HFF-Myc (cell line): ENCODE measurements around the gene ARMC12.
"Not testable (repeated sequence)": the region's sequence is repeated elsewhere in the genome, so short reads cannot be mapped to it uniquely, and the experiment has no call there.

Experiments
- DNase-seq: peaks from one replicate; pipeline ENCODE4 v3.0.0-alpha.2; 2011; ENCODE audit warnings: low read depth; ENCODE audit errors: extremely low read depth
- H3K4me3 ChIP-seq: replicated peaks from 2 replicates; pipeline ENCODE4 v1.5.1; 2011; ENCODE audit warnings: low read depth, mild to moderate bottlenecking, control low read depth, low read length
- CTCF ChIP-seq: IDR thresholded peaks from 2 replicates; pipeline ENCODE4 v1.5.1; 2012; ENCODE audit warnings: mild to moderate bottlenecking, low read depth, low read length, control low read depth; ENCODE audit errors: missing control alignments

The ARMC12 gene

GRCh38 chr6:35694462-35694861 lies 42.4 kb upstream of the ARMC12 start:
- no peak overlapping the region for H3K4me3 ChIP-seq
- no peak for DNase-seq
- no peak for TF ChIP-seq CTCF

- H3K4me3 ChIP-seq, DNase-seq: not testable (repeated sequence)
Observed at GRCh38 chr6:35698430-35698829, 38.4 kb upstream of the ARMC12 start.

- H3K4me3 ChIP-seq, result no peak overlapping the region
- no peak for DNase-seq
- no peak for TF ChIP-seq CTCF
Observed at GRCh38 chr6:35698858-35699257, 38.0 kb upstream of the ARMC12 start.

GRCh38 chr6:35703554-35703953 lies 33.3 kb upstream of the ARMC12 start:
- no peak overlapping the region for H3K4me3 ChIP-seq
- DNase-seq, result no peak
- TF ChIP-seq CTCF, result no peak

- no peak for DNase-seq
- no peak for TF ChIP-seq CTCF
- no peak overlapping the region for H3K4me3 ChIP-seq
Observed at GRCh38 chr6:35706468-35706867, 30.4 kb upstream of the ARMC12 start.

- no peak for DNase-seq
- no peak for TF ChIP-seq CTCF
- no peak overlapping the region for H3K4me3 ChIP-seq
Observed at GRCh38 chr6:35707714-35708407, 29.0 kb upstream of the ARMC12 start.

- no peak for DNase-seq
- no peak for TF ChIP-seq CTCF
Observed at GRCh38 chr6:35708585-35708984, 28.2 kb upstream of the ARMC12 start.

More at GRCh38 chr6:35708585-35708984, 28.2 kb upstream of the ARMC12 start:
- no peak overlapping the region for H3K4me3 ChIP-seq
